ENCODE results near the gene LYRM9. TPM values are rescaled to one million over a fixed set of nuclear protein-coding genes. Genes with fewer than 3 reads are reported as not detected.
A peak's percentile ranks its signal among the peaks of the same experiment; 100 is the strongest.

LYRM9 gene
- polyA plus RNA-seq, 1 of the 3 experiments (the other 2 are of a cell fraction), result 4.6 TPM

DNA sequence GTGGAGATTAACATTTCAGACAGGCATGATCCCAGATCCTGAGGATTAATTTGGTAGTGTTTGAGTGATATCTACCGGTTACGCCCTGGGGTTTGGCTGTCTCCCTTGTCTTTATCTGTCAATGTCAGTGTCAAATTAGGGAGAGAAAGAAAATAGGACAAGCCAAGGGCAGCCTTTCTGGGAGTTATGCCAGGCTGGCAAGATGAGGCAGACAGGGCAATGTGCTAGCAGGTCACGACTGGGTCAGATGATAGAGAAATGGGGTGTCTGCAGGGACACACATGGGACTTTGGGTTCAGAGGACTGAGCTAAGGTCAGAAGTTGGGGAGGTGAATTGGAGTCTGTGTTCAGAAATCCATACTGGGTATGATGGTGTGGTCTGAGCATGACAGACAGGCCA, 27.4 kb upstream of the LYRM9 start:
- H3K36me3 ChIP-seq (replicated peaks in 1 of 2; ENCODE audit: control insufficient read depth in 1 of 2, insufficient read depth in 2 of 2, low read length in 1 of 2), result no peaks in the 10 kb centered on the region
- 54% methylated on average over 3 of the region's 3 CpGs for whole genome bisulfite sequencing (ENCODE audit: low lambda C conversion rate)
- H3K4me3 ChIP-seq (ENCODE audit: low read depth in 2 of 2, low read length in 1 of 2), result no peak overlapping the region
- H3K27ac ChIP-seq (ENCODE audit: low read depth in 2 of 2, low read length in 1 of 2), result peak overlapping the region in 1 of 2 experiments; percentile 23; a peak in 1 of 4 replicates
- H3K4me2 ChIP-seq, result no peak overlapping the region
- TF ChIP-seq EP300 (IDR thresholded peaks at IDR 0.05; ENCODE audit: borderline replicate concordance in 1 of 2, low read depth in 1 of 2, low read length in 1 of 2) (0 out of 4 replicates have a peak, but pooled peaks of 1 of the 2 experiments have one; percentile 33), MXI1 (IDR thresholded peaks at IDR 0.05; ENCODE audit: low read depth, low read length) (no peak), RAD21 (IDR thresholded peaks at IDR 0.05; ENCODE audit: low read length) (no peak), ELF1 (IDR thresholded peaks at IDR 0.05) (no peak), YY1 (IDR thresholded peaks at IDR 0.05; ENCODE audit: low read depth) (no peak)
- no peaks in the 10 kb centered on the region for H3F3A ChIP-seq (replicated peaks; ENCODE audit: insufficient read depth)
- no peaks in the 10 kb centered on the region for H4K20me1 ChIP-seq (ENCODE audit: insufficient read depth)
- no peaks in the 10 kb centered on the region for H3K79me2 ChIP-seq (ENCODE audit: insufficient read depth)
- ChIA-PET CTCF (interaction anchor here (1.2 kb wide), 1 partner anchor 27 kb away, joined by 4 read pairs; no protein-coding TSS in a partner anchor), POLR2A (no interaction called here)
- peak; percentile 22 for DNase-seq
- H3K9me2 ChIP-seq, result no peaks in the 10 kb centered on the region
- H3K4me1 ChIP-seq (ENCODE audit: control insufficient read depth in 1 of 2, insufficient read depth in 2 of 2, low read depth in 1 of 2, low read length in 1 of 2), result peaks cover 0 to 9% of the 10 kb centered on the region in 2 experiments; a peak in 1 of 4 replicates
- H3K27me3 ChIP-seq (ENCODE audit: insufficient read depth), result no peaks in the 10 kb centered on the region
- no peak overlapping the region for H2AFZ ChIP-seq (ENCODE audit: low read depth)
- no peak overlapping the region for H3K9ac ChIP-seq
- no peaks in the 10 kb centered on the region for H3K9me3 ChIP-seq

DNA sequence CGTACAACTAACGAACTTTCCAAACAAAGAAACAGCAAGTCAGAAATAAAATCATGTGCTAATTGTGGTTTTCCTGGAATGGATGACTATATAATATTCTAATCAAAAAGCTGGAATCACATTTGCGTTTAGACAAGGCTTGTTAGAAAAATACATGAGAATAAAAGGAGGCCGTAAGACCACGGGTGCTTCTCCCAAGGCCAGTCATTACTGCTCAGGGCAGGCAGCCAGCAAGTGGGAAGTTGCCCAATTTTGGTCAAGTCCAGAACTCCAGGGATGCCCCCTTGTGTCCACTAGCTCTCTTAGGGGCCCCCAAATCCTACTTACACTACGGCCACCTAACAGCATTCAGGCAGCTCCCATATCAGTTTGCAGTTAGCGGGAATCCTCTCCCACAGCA, 25.9 kb upstream of the LYRM9 start:
- POLR2A ChIA-PET, result no interaction called here
- no peak overlapping the region for H3K4me2 ChIP-seq
- CTCF ChIA-PET, result no interaction called here

More for the DNA sequence above, 25.9 kb upstream of the LYRM9 start:
- 84% methylated on average over 7 of the region's 7 CpGs for WGBS (ENCODE audit: low lambda C conversion rate)
- no peaks in the 10 kb centered on the region for H3F3A ChIP-seq (replicated peaks; ENCODE audit: insufficient read depth)
- no peak overlapping the region for H3K4me3 ChIP-seq (ENCODE audit: low read depth in 2 of 2, low read length in 1 of 2)
- H3K36me3 ChIP-seq (replicated peaks in 1 of 2; ENCODE audit: control insufficient read depth in 1 of 2, insufficient read depth in 2 of 2, low read length in 1 of 2), result no peaks in the 10 kb centered on the region
- no peaks in the 10 kb centered on the region for H4K20me1 ChIP-seq (ENCODE audit: insufficient read depth)
- no peaks in the 10 kb centered on the region for H3K9me3 ChIP-seq
- DNase-seq, result no peak
- H3K27ac ChIP-seq (ENCODE audit: low read depth in 2 of 2, low read length in 1 of 2), result no peak overlapping the region
- peaks cover 0 to 9% of the 10 kb centered on the region in 2 experiments; a peak in 1 of 4 replicates for H3K4me1 ChIP-seq (ENCODE audit: control insufficient read depth in 1 of 2, insufficient read depth in 2 of 2, low read depth in 1 of 2, low read length in 1 of 2)
- H3K9ac ChIP-seq, result no peak overlapping the region
- no peaks in the 10 kb centered on the region for H3K27me3 ChIP-seq (ENCODE audit: insufficient read depth)
- no peak for TF ChIP-seq GABPA (IDR thresholded peaks at IDR 0.05; ENCODE audit: low read depth)
- no peak for TF ChIP-seq RAD21 (IDR thresholded peaks at IDR 0.05; ENCODE audit: low read length)
- no peak for TF ChIP-seq FOXJ3 (CRISPR knock-in tag; IDR thresholded peaks at IDR 0.05)
- TF ChIP-seq POLR2AphosphoS5 (IDR thresholded peaks at IDR 0.05; ENCODE audit: low read depth, low read length), result no peak
- TF ChIP-seq, protein P1, sequence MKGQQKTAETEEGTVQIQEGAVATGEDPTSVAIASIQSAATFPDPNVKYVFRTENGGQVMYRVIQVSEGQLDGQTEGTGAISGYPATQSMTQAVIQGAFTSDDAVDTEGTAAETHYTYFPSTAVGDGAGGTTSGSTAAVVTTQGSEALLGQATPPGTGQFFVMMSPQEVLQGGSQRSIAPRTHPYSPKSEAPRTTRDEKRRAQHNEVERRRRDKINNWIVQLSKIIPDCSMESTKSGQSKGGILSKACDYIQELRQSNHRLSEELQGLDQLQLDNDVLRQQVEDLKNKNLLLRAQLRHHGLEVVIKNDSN (IDR thresholded peaks at IDR 0.05; ENCODE audit: borderline replicate concordance, low read depth), result no peak
- TF ChIP-seq FOXM1 (IDR thresholded peaks at IDR 0.05; ENCODE audit: low read depth), result no peak
- TF ChIP-seq, protein P2, sequence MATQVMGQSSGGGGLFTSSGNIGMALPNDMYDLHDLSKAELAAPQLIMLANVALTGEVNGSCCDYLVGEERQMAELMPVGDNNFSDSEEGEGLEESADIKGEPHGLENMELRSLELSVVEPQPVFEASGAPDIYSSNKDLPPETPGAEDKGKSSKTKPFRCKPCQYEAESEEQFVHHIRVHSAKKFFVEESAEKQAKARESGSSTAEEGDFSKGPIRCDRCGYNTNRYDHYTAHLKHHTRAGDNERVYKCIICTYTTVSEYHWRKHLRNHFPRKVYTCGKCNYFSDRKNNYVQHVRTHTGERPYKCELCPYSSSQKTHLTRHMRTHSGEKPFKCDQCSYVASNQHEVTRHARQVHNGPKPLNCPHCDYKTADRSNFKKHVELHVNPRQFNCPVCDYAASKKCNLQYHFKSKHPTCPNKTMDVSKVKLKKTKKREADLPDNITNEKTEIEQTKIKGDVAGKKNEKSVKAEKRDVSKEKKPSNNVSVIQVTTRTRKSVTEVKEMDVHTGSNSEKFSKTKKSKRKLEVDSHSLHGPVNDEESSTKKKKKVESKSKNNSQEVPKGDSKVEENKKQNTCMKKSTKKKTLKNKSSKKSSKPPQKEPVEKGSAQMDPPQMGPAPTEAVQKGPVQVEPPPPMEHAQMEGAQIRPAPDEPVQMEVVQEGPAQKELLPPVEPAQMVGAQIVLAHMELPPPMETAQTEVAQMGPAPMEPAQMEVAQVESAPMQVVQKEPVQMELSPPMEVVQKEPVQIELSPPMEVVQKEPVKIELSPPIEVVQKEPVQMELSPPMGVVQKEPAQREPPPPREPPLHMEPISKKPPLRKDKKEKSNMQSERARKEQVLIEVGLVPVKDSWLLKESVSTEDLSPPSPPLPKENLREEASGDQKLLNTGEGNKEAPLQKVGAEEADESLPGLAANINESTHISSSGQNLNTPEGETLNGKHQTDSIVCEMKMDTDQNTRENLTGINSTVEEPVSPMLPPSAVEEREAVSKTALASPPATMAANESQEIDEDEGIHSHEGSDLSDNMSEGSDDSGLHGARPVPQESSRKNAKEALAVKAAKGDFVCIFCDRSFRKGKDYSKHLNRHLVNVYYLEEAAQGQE (IDR thresholded peaks at IDR 0.05; ENCODE audit: low read depth, low read length), result no peak
- TF ChIP-seq, protein P3, sequence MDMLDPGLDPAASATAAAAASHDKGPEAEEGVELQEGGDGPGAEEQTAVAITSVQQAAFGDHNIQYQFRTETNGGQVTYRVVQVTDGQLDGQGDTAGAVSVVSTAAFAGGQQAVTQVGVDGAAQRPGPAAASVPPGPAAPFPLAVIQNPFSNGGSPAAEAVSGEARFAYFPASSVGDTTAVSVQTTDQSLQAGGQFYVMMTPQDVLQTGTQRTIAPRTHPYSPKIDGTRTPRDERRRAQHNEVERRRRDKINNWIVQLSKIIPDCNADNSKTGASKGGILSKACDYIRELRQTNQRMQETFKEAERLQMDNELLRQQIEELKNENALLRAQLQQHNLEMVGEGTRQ (IDR thresholded peaks at IDR 0.05; ENCODE audit: borderline replicate concordance, low read depth, low read length), result no peak
- no peak for TF ChIP-seq TCF12 (IDR thresholded peaks at IDR 0.05)
- no peak for TF ChIP-seq NRF1 (IDR thresholded peaks at IDR 0.05; ENCODE audit: low read depth, low read length)
- no peak for TF ChIP-seq TEAD4 (IDR thresholded peaks at IDR 0.05; ENCODE audit: borderline replicate concordance, insufficient read depth)
- TF ChIP-seq FOSL2 (IDR thresholded peaks at IDR 0.05; ENCODE audit: borderline replicate concordance, low read depth), result no peak
- TF ChIP-seq RCOR1 (IDR thresholded peaks at IDR 0.05; ENCODE audit: low read length), result no peak
- no peak for TF ChIP-seq EZH2phosphoT487 (IDR thresholded peaks at IDR 0.05; ENCODE audit: borderline replicate concordance, low read depth)
- TF ChIP-seq ELF1 (IDR thresholded peaks at IDR 0.05), result no peak
- no peak for TF ChIP-seq RFX5 (IDR thresholded peaks at IDR 0.05; ENCODE audit: low read length)
- TF ChIP-seq, protein P4, sequence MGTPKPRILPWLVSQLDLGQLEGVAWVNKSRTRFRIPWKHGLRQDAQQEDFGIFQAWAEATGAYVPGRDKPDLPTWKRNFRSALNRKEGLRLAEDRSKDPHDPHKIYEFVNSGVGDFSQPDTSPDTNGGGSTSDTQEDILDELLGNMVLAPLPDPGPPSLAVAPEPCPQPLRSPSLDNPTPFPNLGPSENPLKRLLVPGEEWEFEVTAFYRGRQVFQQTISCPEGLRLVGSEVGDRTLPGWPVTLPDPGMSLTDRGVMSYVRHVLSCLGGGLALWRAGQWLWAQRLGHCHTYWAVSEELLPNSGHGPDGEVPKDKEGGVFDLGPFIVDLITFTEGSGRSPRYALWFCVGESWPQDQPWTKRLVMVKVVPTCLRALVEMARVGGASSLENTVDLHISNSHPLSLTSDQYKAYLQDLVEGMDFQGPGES (IDR thresholded peaks at IDR 0.05; ENCODE audit: low read depth, low read length), result no peak
- TF ChIP-seq SMC3 (IDR thresholded peaks at IDR 0.05; ENCODE audit: low read depth, low read length), result no peak
- TF ChIP-seq, protein P5, sequence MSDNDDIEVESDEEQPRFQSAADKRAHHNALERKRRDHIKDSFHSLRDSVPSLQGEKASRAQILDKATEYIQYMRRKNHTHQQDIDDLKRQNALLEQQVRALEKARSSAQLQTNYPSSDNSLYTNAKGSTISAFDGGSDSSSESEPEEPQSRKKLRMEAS (IDR thresholded peaks at IDR 0.05; ENCODE audit: low read depth), result no peak
- H2AFZ ChIP-seq (ENCODE audit: low read depth), result no peak overlapping the region
- H3K9me2 ChIP-seq, result no peaks in the 10 kb centered on the region
- H3K79me2 ChIP-seq (ENCODE audit: insufficient read depth), result no peaks in the 10 kb centered on the region

Measured in SK-N-SH (cell line).